HFFc6 (cell line): Measurements from ENCODE around the gene TNS3. TPM values are rescaled to one million over a fixed set of nuclear protein-coding genes. Genes with fewer than 3 reads are reported as not detected.

Source experiments
- DNase-seq: peaks from one replicate; pipeline ENCODE4 v3.0.0-alpha.2; 2018
- H3K27ac Mint-ChIP-seq: 2 replicates; pipeline ENCODE4 v1.8.0; 2020; ENCODE audit warnings: mild to moderate bottlenecking, mixed read lengths
- H3K27me3 Mint-ChIP-seq: 2 replicates; pipeline ENCODE4 v1.8.0; 2021; ENCODE audit warnings: mild to moderate bottlenecking, moderate library complexity, mixed read lengths; ENCODE audit not compliant: insufficient read depth
- H3K36me3 Mint-ChIP-seq: 2 replicates; pipeline ENCODE4 v1.8.0; 2021; ENCODE audit warnings: low read depth, mixed read lengths
- H3K4me1 Mint-ChIP-seq: 2 replicates; pipeline ENCODE4 v1.8.0; 2020; ENCODE audit warnings: low read depth, mixed read lengths
- H3K4me3 Mint-ChIP-seq: 2 replicates; pipeline ENCODE4 v1.8.0; 2020; ENCODE audit warnings: mild to moderate bottlenecking, moderate library complexity, mixed read lengths
- H3K9me3 Mint-ChIP-seq: 2 replicates; pipeline ENCODE4 v1.8.0; 2020; ENCODE audit warnings: mild to moderate bottlenecking, mixed read lengths
- total RNA-seq, 6 experiments: library from RNA; stranded (reverse); fragmentation: NEBNext Ultra II Directional; extraction: Animal tissue kit (Norgen Biotek cat#: 25700); gene quantifications; 2 replicates in 1 of 6; 3 replicates in 5 of 6; pipeline ENCODE4 v1.2.3, GENCODE V29; 2021
- TF ChIP-seq, protein P1 (sequence below): fragments of 200-600 bp; sonication (generic); IDR thresholded peaks from 2 replicates; pipeline ENCODE4 v1.5.0; 2021; ENCODE audit warnings: antibody characterized with exemption, mild to moderate bottlenecking

TNS3 gene
- total RNA-seq, 6 experiments from 2014 or later = 50.8 to 77.0 (median 67.8) TPM

DNA sequence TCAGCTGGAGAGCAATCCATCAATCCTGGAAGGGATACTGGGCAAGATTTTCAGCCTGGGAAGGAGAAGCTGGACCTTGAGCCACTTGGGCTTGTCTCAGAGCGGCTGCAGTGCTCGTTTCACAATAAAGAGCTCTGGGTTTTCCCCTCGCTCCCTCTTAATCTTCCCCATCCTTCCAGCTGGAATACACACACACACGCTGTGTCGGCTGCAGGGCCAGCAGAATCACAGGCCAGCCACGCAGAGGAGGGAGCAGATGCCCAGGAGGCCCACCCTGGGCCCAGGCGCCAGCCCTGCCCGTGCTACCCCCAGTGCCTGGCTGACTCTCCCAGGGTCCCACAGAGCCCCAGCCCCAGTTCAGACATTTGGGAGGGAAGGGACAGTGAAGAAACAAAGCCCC lies 255.1 kb downstream of the TNS3 start:
- peaks cover under 1% of the 10 kb centered on the region; the same call in 1 of the 2 replicates for H3K9me3 Mint-ChIP-seq
- no peak for DNase-seq
- H3K4me1 Mint-ChIP-seq = peaks cover 55% of the 10 kb centered on the region
- TF ChIP-seq, protein P1, sequence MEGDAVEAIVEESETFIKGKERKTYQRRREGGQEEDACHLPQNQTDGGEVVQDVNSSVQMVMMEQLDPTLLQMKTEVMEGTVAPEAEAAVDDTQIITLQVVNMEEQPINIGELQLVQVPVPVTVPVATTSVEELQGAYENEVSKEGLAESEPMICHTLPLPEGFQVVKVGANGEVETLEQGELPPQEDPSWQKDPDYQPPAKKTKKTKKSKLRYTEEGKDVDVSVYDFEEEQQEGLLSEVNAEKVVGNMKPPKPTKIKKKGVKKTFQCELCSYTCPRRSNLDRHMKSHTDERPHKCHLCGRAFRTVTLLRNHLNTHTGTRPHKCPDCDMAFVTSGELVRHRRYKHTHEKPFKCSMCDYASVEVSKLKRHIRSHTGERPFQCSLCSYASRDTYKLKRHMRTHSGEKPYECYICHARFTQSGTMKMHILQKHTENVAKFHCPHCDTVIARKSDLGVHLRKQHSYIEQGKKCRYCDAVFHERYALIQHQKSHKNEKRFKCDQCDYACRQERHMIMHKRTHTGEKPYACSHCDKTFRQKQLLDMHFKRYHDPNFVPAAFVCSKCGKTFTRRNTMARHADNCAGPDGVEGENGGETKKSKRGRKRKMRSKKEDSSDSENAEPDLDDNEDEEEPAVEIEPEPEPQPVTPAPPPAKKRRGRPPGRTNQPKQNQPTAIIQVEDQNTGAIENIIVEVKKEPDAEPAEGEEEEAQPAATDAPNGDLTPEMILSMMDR = no peak
- H3K36me3 Mint-ChIP-seq = peaks cover 18% of the 10 kb centered on the region
- peak overlapping the region; percentile 89 for H3K27ac Mint-ChIP-seq
- H3K27me3 Mint-ChIP-seq = no peaks in the 10 kb centered on the region; the same call in 1 of the 2 replicates
- peak overlapping the region; percentile 85 for H3K4me3 Mint-ChIP-seq

DNA sequence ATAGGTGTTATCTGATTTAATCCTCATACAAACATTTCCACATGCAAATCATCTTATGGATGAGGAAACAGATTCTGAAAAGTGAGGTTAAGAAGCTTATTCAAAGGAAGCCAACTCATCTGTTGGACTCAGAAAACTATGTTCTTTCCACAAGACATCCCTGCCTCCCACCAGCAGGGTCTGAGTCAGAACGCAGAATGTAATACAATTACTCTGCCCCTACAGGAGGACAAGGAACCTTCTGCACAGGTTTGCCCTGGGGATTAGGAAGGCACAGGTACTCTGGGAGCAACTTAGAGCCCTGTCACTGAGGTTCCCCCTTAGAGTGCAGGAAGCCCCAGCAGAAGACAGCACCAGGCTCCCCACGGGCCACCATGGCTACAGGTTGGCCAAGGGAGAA lies 255.7 kb downstream of the TNS3 start:
- H3K4me1 Mint-ChIP-seq = peaks cover 56% of the 10 kb centered on the region
- peaks cover 5% of the 10 kb centered on the region for H3K9me3 Mint-ChIP-seq
- H3K4me3 Mint-ChIP-seq = peak overlapping the region; percentile 85
- H3K27me3 Mint-ChIP-seq = no peaks in the 10 kb centered on the region; the same call in 1 of the 2 replicates
- TF ChIP-seq, protein P1 = peak; percentile 69
- DNase-seq = peak; percentile 78
- peaks cover 19% of the 10 kb centered on the region for H3K36me3 Mint-ChIP-seq
- H3K27ac Mint-ChIP-seq = peak overlapping the region; percentile 64

DNA sequence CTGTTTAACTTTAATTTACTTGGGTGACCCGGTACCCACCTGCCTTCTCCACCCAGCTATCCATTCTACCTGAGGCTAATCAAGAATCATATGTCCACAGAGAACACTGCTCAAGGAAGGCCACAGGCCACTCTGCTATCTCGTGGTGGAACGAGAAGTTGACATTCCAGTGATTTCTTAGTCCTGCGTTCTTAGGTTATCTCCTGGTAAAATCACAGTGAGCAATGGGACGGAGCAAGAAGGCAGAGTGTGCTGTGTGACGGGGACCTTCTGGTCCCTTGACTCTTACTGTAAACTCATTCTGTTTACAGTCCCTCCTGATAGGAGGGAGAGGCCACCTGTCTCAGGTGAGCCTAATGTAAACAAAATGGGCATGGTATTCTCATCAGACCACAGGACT lies 256.6 kb downstream of the TNS3 start:
- Mint-ChIP-seq H3K4me1 (peaks cover 62% of the 10 kb centered on the region), H3K4me3 (no peak overlapping the region), H3K27me3 (peaks cover 4% of the 10 kb centered on the region; the same call in 1 of the 2 replicates), H3K9me3 (peaks cover 13% of the 10 kb centered on the region), H3K27ac (no peak overlapping the region), H3K36me3 (peaks cover 28% of the 10 kb centered on the region)
- no peak for DNase-seq
- TF ChIP-seq, protein P1 = no peak

DNA sequence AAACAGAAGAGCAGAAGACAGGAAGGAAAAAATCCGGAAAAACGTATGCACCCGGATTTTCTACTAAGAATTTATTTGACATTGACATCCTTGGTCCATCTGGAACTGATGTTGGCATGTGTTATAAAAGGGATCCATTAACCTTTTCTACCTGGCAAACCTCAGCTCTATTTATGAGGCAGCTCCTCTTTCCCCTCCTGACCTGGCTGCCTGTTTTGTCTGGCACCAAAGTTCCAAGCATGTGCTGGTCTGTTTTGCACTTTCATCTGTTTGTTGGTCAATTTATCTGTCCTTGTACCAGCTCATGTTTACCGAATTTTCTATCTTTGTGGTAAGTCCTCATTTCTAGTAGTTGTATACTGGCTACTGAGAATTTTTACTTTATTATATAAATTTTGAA lies 258.0 kb downstream of the TNS3 start:
- no peak overlapping the region for H3K27ac Mint-ChIP-seq
- no peak for DNase-seq

DNA sequence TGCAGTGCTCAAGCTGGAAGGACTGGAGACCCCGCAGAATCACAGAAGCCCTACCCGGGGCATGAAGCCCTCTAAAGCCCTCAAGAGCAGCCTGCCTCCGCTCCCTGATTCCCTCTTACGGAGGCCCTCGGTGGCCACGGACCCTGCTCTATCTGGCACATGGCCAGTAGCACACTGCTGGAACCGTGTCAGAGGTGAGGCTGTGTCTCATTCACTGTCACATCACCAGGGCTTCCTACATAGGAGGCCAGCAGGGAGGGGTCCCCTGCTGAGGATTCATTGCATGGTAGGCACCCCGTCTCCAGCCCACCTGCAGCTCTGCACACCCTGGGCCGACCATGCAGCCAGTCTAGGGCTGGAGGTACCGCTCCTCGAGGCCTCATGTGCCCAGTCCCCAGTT lies 259.2 kb downstream of the TNS3 start:
- Mint-ChIP-seq H3K36me3 (peaks cover 54% of the 10 kb centered on the region), H3K4me3 (no peak overlapping the region), H3K4me1 (peaks cover 42% of the 10 kb centered on the region), H3K9me3 (peaks cover 14% of the 10 kb centered on the region), H3K27me3 (peaks cover 5% of the 10 kb centered on the region), H3K27ac (no peak overlapping the region)
- no peak for DNase-seq
- TF ChIP-seq, protein P1 = no peak

More for the DNA sequence above, 258.0 kb downstream of the TNS3 start:
- H3K4me3 Mint-ChIP-seq = no peak overlapping the region
- H3K4me1 Mint-ChIP-seq = peaks cover 54% of the 10 kb centered on the region
- peaks cover 5% of the 10 kb centered on the region; the same call in 1 of the 2 replicates for H3K27me3 Mint-ChIP-seq
- peaks cover 42% of the 10 kb centered on the region for H3K36me3 Mint-ChIP-seq
- peaks cover 14% of the 10 kb centered on the region for H3K9me3 Mint-ChIP-seq
- TF ChIP-seq, protein P1 = no peak
